ENCODE results near the gene ZNF814.
"Not testable (repeated sequence)": the region's sequence is repeated elsewhere in the genome, so short reads cannot be mapped to it uniquely, and the experiment has no call there.

ZNF814 gene

GRCh38 chr19:57888107-57888559 is 704 bp downstream of the ZNF814 start:
- DNase-seq (ENCODE audit: low read depth, low spot score) = no peak
- ChIA-PET POLR2A (interaction anchor here (0.6 kb wide), 1 partner anchor 295 kb away, joined by 3 read pairs; the partner anchor contains the start of gene ZNF274), CTCF (interaction anchor here (1.2 to 2.2 kb wide), 5 partner anchors 10 to 267 kb away, joined by 4 to 9 read pairs (median 6); no protein-coding TSS in a partner anchor)
- no peak for TF ChIP-seq CTCF (IDR thresholded peaks at IDR 0.05; ENCODE audit: insufficient read depth, low read length, missing control alignments)
- peak overlapping the region; percentile 92 for H3K4me3 ChIP-seq (ENCODE audit: low read depth, low read length)

GRCh38 chr19:57887195-57887941 is 1.5 kb downstream of the ZNF814 start:
- no peak overlapping the region; the same call in none of the 2 replicates for H3K4me3 ChIP-seq (ENCODE audit: low read depth, low read length)
- no peak for TF ChIP-seq CTCF (IDR thresholded peaks at IDR 0.05; ENCODE audit: insufficient read depth, low read length, missing control alignments)
- DNase-seq (ENCODE audit: low read depth, low spot score) = no peak
- ChIA-PET CTCF (interaction anchor here (1.8 to 2.2 kb wide), 2 partner anchors 13 to 16 kb away, joined by 8 to 9 read pairs; no protein-coding TSS in a partner anchor), POLR2A (no interaction called here)

- TF ChIP-seq CTCF (IDR thresholded peaks at IDR 0.05; ENCODE audit: insufficient read depth, low read length, missing control alignments) = no peak
- DNase-seq (ENCODE audit: low read depth, low spot score) = no peak
- CTCF ChIA-PET = interaction anchor here (1.2 kb wide), 1 partner anchor 29 kb away, joined by 3 read pairs; no protein-coding TSS in a partner anchor
- H3K4me3 ChIP-seq (ENCODE audit: low read depth, low read length) = no peak overlapping the region
- POLR2A ChIA-PET = no interaction called here
These were observed 2.8 kb downstream of the ZNF814 start for GRCh38 chr19:57886046-57886445.

- H3K4me3 ChIP-seq (ENCODE audit: low read depth, low read length); DNase-seq (ENCODE audit: low read depth, low spot score); CTCF ChIA-PET: not testable (repeated sequence)
- POLR2A ChIA-PET = interaction anchor here (0.6 kb wide), 1 partner anchor 19 kb away, joined by 3 read pairs; no protein-coding TSS in a partner anchor
These were observed 14.7 kb downstream of the ZNF814 start for GRCh38 chr19:57873883-57874799.

GRCh38 chr19:57872450-57872849 is 16.4 kb downstream of the ZNF814 start:
- no peak for DNase-seq (ENCODE audit: low read depth, low spot score)
- ChIA-PET POLR2A (no interaction called here), CTCF (no interaction called here)
- H3K4me3 ChIP-seq (ENCODE audit: low read depth, low read length) = no peak overlapping the region
- TF ChIP-seq CTCF (IDR thresholded peaks at IDR 0.05; ENCODE audit: insufficient read depth, low read length, missing control alignments) = no peak

GRCh38 chr19:57870225-57870624 is 18.6 kb downstream of the ZNF814 start:
- no peak for DNase-seq (ENCODE audit: low read depth, low spot score)
- TF ChIP-seq CTCF (IDR thresholded peaks at IDR 0.05; ENCODE audit: insufficient read depth, low read length, missing control alignments) = no peak
- ChIA-PET CTCF (no interaction called here), POLR2A (no interaction called here)
- no peak overlapping the region for H3K4me3 ChIP-seq (ENCODE audit: low read depth, low read length)

- POLR2A ChIA-PET; DNase-seq (ENCODE audit: low read depth, low spot score); H3K4me3 ChIP-seq (ENCODE audit: low read depth, low read length); CTCF ChIA-PET: not testable (repeated sequence)
These were observed 19.2 kb downstream of the ZNF814 start for GRCh38 chr19:57869655-57870054.
